VCaP (cell line): ENCODE results near the gene ABL1.

Experiments used
- H3K27ac ChIP-seq: fragments of 450-650 bp; 2 replicates; pipeline ENCODE4 v1.5.1; 2017
- CTCF ChIP-seq: fragments of 450-650 bp; conservative IDR thresholded peaks from 2 replicates; pipeline ENCODE4 v1.5.1; 2017; ENCODE audit warnings: mild to moderate bottlenecking, moderate library complexity

Gene ABL1

GRCh38 chr9:130921989-130922892 lies 87.2 kb downstream of the ABL1 start:
- TF ChIP-seq CTCF, result no peak
- H3K27ac ChIP-seq, result no peak overlapping the region

- no peak for TF ChIP-seq CTCF
- no peak overlapping the region for H3K27ac ChIP-seq
Observed at GRCh38 chr9:130922893-130923610, 88.0 kb downstream of the ABL1 start.

- H3K27ac ChIP-seq, result no peak overlapping the region
Observed at GRCh38 chr9:130923611-130924447, 88.8 kb downstream of the ABL1 start.

GRCh38 chr9:130924448-130924788 lies 89.4 kb downstream of the ABL1 start:
- H3K27ac ChIP-seq, result no peak overlapping the region
- no peak for TF ChIP-seq CTCF

More at GRCh38 chr9:130923611-130924447, 88.8 kb downstream of the ABL1 start:
- TF ChIP-seq CTCF, result no peak

- no peak overlapping the region for H3K27ac ChIP-seq
- no peak for TF ChIP-seq CTCF
Observed at GRCh38 chr9:130925050-130925678, 90.1 kb downstream of the ABL1 start.

GRCh38 chr9:130927338-130927737 lies 92.3 kb downstream of the ABL1 start:
- peak overlapping the region; percentile 36; the same call in 1 of the 2 replicates for H3K27ac ChIP-seq
- no peak for TF ChIP-seq CTCF
